ENCODE measurements around the gene AKR7A3. TPM values are rescaled to one million over a fixed set of nuclear protein-coding genes. Genes with fewer than 3 reads are reported as not detected.

Gene AKR7A3
- total RNA-seq, 2 experiments from 2014 or later, result 0.54 TPM

- H3K27me3 Mint-ChIP-seq, result no peaks in the 10 kb centered on the region
- peaks cover 8% of the 10 kb centered on the region for H3K36me3 Mint-ChIP-seq (ENCODE audit: low read depth)
- intact Hi-C loops (cut with micrococcal nuclease), result no loop called here
- H3K9me3 Mint-ChIP-seq, result no peaks in the 10 kb centered on the region
- DNase-seq (peak; percentile 25), ATAC-seq (no peak)
- POLR2A ChIA-PET, result interaction anchor here (0.6 to 2.3 kb wide), 8 partner anchors 9 to 290 kb away, joined by 3 to 8 read pairs (median 4); partner anchors contain the start of genes EMC1 and MRTO4
- TF ChIP-seq, protein P1, sequence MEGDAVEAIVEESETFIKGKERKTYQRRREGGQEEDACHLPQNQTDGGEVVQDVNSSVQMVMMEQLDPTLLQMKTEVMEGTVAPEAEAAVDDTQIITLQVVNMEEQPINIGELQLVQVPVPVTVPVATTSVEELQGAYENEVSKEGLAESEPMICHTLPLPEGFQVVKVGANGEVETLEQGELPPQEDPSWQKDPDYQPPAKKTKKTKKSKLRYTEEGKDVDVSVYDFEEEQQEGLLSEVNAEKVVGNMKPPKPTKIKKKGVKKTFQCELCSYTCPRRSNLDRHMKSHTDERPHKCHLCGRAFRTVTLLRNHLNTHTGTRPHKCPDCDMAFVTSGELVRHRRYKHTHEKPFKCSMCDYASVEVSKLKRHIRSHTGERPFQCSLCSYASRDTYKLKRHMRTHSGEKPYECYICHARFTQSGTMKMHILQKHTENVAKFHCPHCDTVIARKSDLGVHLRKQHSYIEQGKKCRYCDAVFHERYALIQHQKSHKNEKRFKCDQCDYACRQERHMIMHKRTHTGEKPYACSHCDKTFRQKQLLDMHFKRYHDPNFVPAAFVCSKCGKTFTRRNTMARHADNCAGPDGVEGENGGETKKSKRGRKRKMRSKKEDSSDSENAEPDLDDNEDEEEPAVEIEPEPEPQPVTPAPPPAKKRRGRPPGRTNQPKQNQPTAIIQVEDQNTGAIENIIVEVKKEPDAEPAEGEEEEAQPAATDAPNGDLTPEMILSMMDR (IDR thresholded peaks at IDR 0.05), result no peak
- H3K4me1 Mint-ChIP-seq (ENCODE audit: low read depth), result peaks cover 23% of the 10 kb centered on the region
- peak overlapping the region; percentile 90 for H3K4me3 Mint-ChIP-seq
- peak overlapping the region; percentile 78 for H3K27ac Mint-ChIP-seq
- CTCF ChIA-PET, result interaction anchor here (1.1 kb wide), 1 partner anchor 343 kb away, joined by 4 read pairs; no protein-coding TSS in a partner anchor
Measured at GRCh38 chr1:19310720-19311502, 22.3 kb upstream of the AKR7A3 start.

- ATAC-seq (no peak), DNase-seq (no peak)
- ChIA-PET CTCF (no interaction called here), POLR2A (interaction anchor here (1.5 to 1.9 kb wide), 3 partner anchors 21 to 58 kb away, joined by 3 to 6 read pairs (median 5); partner anchors contain the start of genes EMC1 and MRTO4)
- H3K36me3 Mint-ChIP-seq (ENCODE audit: low read depth), result peaks cover 12% of the 10 kb centered on the region
- H3K4me3 Mint-ChIP-seq, result peak overlapping the region; percentile 22
- intact Hi-C loops (cut with micrococcal nuclease), result no loop called here
- TF ChIP-seq, protein P1 (IDR thresholded peaks at IDR 0.05), result no peak
- H3K27ac Mint-ChIP-seq, result no peak overlapping the region
- peaks cover 17% of the 10 kb centered on the region for H3K4me1 Mint-ChIP-seq (ENCODE audit: low read depth)
- H3K9me3 Mint-ChIP-seq, result no peaks in the 10 kb centered on the region
- no peaks in the 10 kb centered on the region for H3K27me3 Mint-ChIP-seq
Measured at GRCh38 chr1:19310061-19310460, 21.5 kb upstream of the AKR7A3 start.

- TF ChIP-seq, protein P1 (IDR thresholded peaks at IDR 0.05), result no peak
- no peak for DNase-seq
- no peak for ATAC-seq
- Mint-ChIP-seq H3K27me3 (no peaks in the 10 kb centered on the region), H3K36me3 (ENCODE audit: low read depth) (peaks cover 18% of the 10 kb centered on the region), H3K9me3 (no peaks in the 10 kb centered on the region), H3K4me3 (no peak overlapping the region), H3K27ac (no peak overlapping the region), H3K4me1 (ENCODE audit: low read depth) (peaks cover 17% of the 10 kb centered on the region)
- intact Hi-C loops (cut with micrococcal nuclease), result no loop called here
- ChIA-PET CTCF (no interaction called here), POLR2A (interaction anchor here (1.9 kb wide), 1 partner anchor 48 kb away, joined by 5 read pairs; no protein-coding TSS in a partner anchor)
Measured at GRCh38 chr1:19309123-19309813, 20.7 kb upstream of the AKR7A3 start.

DNA sequence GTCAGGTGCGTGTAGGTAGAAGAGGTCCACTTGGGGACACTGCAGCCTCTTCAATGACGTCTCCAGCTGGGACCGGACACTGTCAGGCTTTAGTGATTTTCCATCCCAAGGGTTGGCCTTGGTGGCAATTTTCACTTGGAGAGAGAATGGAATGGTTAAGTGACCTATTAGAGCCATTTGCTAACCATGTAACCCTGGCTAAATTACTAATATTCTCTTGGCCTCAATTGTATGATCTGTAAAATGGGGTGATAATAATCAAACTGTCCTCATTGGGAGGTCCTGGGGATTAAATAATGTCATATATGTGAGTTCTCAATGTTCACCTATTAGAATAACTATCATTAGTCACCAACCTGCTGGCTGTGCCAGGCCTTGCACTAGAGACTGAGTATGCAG is 19.9 kb upstream of the AKR7A3 start:
- Mint-ChIP-seq H3K4me3 (no peak overlapping the region), H3K4me1 (ENCODE audit: low read depth) (peaks cover 17% of the 10 kb centered on the region), H3K36me3 (ENCODE audit: low read depth) (peaks cover 19% of the 10 kb centered on the region), H3K27me3 (no peaks in the 10 kb centered on the region), H3K9me3 (no peaks in the 10 kb centered on the region), H3K27ac (no peak overlapping the region)
- ATAC-seq (no peak), DNase-seq (no peak)
- CTCF ChIA-PET, result no interaction called here
- TF ChIP-seq, protein P1 (IDR thresholded peaks at IDR 0.05), result no peak
- POLR2A ChIA-PET, result no interaction called here
- intact Hi-C loops (cut with micrococcal nuclease), result no loop called here
